HepG2 (cell line): ENCODE data around the gene ACTN3. TPM values are rescaled to one million over a fixed set of nuclear protein-coding genes. Genes with fewer than 3 reads are reported as not detected.

Experiments used
- CBX5 ChIP-seq: sonication (generic); formaldehyde crosslinking; IDR thresholded peaks from 2 replicates; pipeline ENCODE4 v1.4.0; 2020; ENCODE audit warnings: missing genetic modification reagents, borderline replicate concordance
- CEBPG ChIP-seq: IDR thresholded peaks from 2 replicates; pipeline ENCODE4 v1.6.1; 2016
- HNF4A ChIP-seq: sonication (generic); formaldehyde crosslinking; IDR thresholded peaks from 2 replicates; pipeline ENCODE4 v1.4.0; 2020; ENCODE audit warnings: missing genetic modification reagents
- MAFF ChIP-seq: IDR thresholded peaks from 2 replicates; pipeline ENCODE4 v1.6.1; 2011; ENCODE audit warnings: low read depth, low read length, improper control_type of control experiment
- MTA1 ChIP-seq: sonication (generic); formaldehyde crosslinking; IDR thresholded peaks from 2 replicates; pipeline ENCODE4 v1.4.0; 2020; ENCODE audit warnings: missing genetic modification reagents, mild to moderate bottlenecking, borderline replicate concordance
- NFE2L1 ChIP-seq: sonication (generic); formaldehyde crosslinking; IDR thresholded peaks from 2 replicates; pipeline ENCODE4 v1.4.0; 2020; ENCODE audit warnings: missing genetic modification reagents, mild to moderate bottlenecking, borderline replicate concordance
- PAXIP1 ChIP-seq: sonication (generic); formaldehyde crosslinking; conservative IDR thresholded peaks from 2 replicates; pipeline ENCODE4 v1.4.0; 2020; ENCODE audit warnings: mild to moderate bottlenecking, missing genetic modification reagents, moderate library complexity
- POLR2A ChIP-seq, 2 experiments: IDR thresholded peaks; 2 replicates each; pipeline ENCODE4 v1.6.1; 2011; ENCODE audit warnings: low read depth in 2 of 2, low read length in 2 of 2, mild to moderate bottlenecking in 1 of 2, moderate library complexity in 1 of 2; ENCODE audit not compliant: insufficient read depth in 1 of 2
- SAP130 ChIP-seq: IDR thresholded peaks from 2 replicates; pipeline ENCODE4 v1.6.1; 2016; ENCODE audit warnings: low read depth
- SOX5 ChIP-seq: IDR thresholded peaks from 2 replicates; pipeline ENCODE4 v1.6.1; 2016; ENCODE audit warnings: borderline replicate concordance
- THAP11 ChIP-seq: IDR thresholded peaks from 2 replicates; pipeline ENCODE4 v1.6.1; 2016; ENCODE audit warnings: missing biosample characterization, missing genetic modification reagents
- ZBTB7A ChIP-seq: sonication (generic); formaldehyde crosslinking; IDR thresholded peaks from 2 replicates; pipeline ENCODE4 v1.8.0; 2022; ENCODE audit warnings: mild to moderate bottlenecking, missing genetic modification reagents
- ZNF460 ChIP-seq: sonication (generic); formaldehyde crosslinking; IDR thresholded peaks from 2 replicates; pipeline ENCODE4 v1.5.1; 2020; ENCODE audit warnings: missing genetic modification reagents, mild to moderate bottlenecking, borderline replicate concordance
- ZNF646 ChIP-seq: sonication (generic); formaldehyde crosslinking; IDR thresholded peaks from 2 replicates; pipeline ENCODE4 v1.9.0; 2021; ENCODE audit warnings: mild to moderate bottlenecking, missing genetic modification reagents
- polyA plus RNA-seq, 8 experiments: library from polyadenylated mRNA; depleted of rRNA in 3 of 8; stranded (reverse) in 7 of 8; unstranded in 1 of 8; fragments of >200 nt; fragmentation: Illumina TruSeq in 4 of 8; extraction: Trizol in 4 of 8; gene quantifications; 2 replicates each; pipeline versions ENCODE4 v1.2.1 to v1.2.3, GENCODE V29; 2011 to 2016; ENCODE audit warnings: low read depth in 4 of 8, missing spikeins in 1 of 8, mixed read lengths in 1 of 8; ENCODE audit not compliant: insufficient read depth in 1 of 8
- total RNA-seq, 5 experiments: library from RNA; depleted of rRNA; stranded (reverse); fragments of >200 nt; fragmentation: Illumina TruSeq; extraction: Trizol; gene quantifications; 2 replicates each; pipeline ENCODE4 v1.2.3, GENCODE V29; 2016; ENCODE audit warnings: low read depth in 1 of 5
- TF ChIP-seq, protein P1 (sequence below): sonication (generic); formaldehyde crosslinking; IDR thresholded peaks from 2 replicates; pipeline ENCODE4 v1.5.0; 2020; ENCODE audit warnings: mild to moderate bottlenecking, missing genetic modification reagents, borderline replicate concordance
- TF ChIP-seq, protein P2 (sequence below): IDR thresholded peaks from 2 replicates; pipeline ENCODE4 v1.6.1; 2016; ENCODE audit warnings: low read depth, borderline replicate concordance

Gene ACTN3
- total and polyA plus RNA-seq, 2 of the 13 experiments (the other 11 are each of a cell fraction or from before 2014, with no cell fraction given): 0.04 to 0.09 TPM

DNA sequence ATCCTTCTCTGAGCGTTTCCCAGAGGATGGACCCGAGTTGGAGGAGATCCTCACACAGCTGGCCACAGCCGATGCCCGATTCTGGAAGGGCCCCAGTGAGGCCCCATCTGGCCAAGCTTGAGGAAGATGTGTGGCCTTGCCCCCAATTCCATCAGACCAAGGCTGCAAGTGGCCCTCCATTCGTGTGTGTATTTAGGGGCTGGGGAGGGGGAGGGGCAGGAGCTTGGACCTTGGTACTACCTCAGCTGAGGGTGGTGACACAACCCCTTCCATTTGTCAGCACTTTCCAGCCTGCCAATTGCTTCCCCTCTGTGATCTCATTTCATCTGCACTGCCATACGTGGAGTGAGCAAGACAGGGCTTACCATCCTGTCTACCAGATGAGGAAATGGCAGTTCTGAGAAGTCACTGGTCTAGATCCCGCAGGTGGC, 37.6 kb upstream of the ACTN3 start (continued):
- no peak for TF ChIP-seq ZNF646
- TF ChIP-seq MTA1: peak; percentile 47; the same call in 1 of the 2 replicates
- TF ChIP-seq HNF4A (CRISPR knock-in tag): peak; percentile 73
- TF ChIP-seq MAFF: peak; percentile 55; the same call in 1 of the 2 replicates
- TF ChIP-seq THAP11 (CRISPR knock-in tag): peak; percentile 33; the same call in 1 of the 2 replicates
- peak; percentile 70 for TF ChIP-seq SAP130
- TF ChIP-seq POLR2A (IDR thresholded peaks at IDR 0.05; ENCODE audit: insufficient read depth in 1 of 2, low read depth in 2 of 2, low read length in 2 of 2): 0 out of 4 replicates have a peak, but pooled peaks of 1 of the 2 experiments have one; percentile 24
- TF ChIP-seq, protein P1, sequence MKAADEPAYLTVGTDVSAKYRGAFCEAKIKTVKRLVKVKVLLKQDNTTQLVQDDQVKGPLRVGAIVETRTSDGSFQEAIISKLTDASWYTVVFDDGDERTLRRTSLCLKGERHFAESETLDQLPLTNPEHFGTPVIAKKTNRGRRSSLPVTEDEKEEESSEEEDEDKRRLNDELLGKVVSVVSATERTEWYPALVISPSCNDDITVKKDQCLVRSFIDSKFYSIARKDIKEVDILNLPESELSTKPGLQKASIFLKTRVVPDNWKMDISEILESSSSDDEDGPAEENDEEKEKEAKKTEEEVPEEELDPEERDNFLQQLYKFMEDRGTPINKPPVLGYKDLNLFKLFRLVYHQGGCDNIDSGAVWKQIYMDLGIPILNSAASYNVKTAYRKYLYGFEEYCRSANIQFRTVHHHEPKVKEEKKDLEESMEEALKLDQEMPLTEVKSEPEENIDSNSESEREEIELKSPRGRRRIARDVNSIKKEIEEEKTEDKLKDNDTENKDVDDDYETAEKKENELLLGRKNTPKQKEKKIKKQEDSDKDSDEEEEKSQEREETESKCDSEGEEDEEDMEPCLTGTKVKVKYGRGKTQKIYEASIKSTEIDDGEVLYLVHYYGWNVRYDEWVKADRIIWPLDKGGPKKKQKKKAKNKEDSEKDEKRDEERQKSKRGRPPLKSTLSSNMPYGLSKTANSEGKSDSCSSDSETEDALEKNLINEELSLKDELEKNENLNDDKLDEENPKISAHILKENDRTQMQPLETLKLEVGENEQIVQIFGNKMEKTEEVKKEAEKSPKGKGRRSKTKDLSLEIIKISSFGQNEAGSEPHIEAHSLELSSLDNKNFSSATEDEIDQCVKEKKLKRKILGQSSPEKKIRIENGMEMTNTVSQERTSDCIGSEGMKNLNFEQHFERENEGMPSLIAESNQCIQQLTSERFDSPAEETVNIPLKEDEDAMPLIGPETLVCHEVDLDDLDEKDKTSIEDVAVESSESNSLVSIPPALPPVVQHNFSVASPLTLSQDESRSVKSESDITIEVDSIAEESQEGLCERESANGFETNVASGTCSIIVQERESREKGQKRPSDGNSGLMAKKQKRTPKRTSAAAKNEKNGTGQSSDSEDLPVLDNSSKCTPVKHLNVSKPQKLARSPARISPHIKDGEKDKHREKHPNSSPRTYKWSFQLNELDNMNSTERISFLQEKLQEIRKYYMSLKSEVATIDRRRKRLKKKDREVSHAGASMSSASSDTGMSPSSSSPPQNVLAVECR (CRISPR knock-in tag): peak; percentile 36; the same call in 1 of the 2 replicates
- TF ChIP-seq ZNF460 (CRISPR knock-in tag): no peak
- TF ChIP-seq CEBPG (CRISPR knock-in tag): peak; percentile 41; the same call in 1 of the 2 replicates
- TF ChIP-seq ZBTB7A: 0 out of 2 replicates have a peak, but pooled peaks have one; percentile 31
- TF ChIP-seq NFE2L1 (CRISPR knock-in tag): no peak
- TF ChIP-seq, protein P2, sequence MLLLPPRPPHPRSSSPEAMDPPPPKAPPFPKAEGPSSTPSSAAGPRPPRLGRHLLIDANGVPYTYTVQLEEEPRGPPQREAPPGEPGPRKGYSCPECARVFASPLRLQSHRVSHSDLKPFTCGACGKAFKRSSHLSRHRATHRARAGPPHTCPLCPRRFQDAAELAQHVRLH: 0 out of 2 replicates have a peak, but pooled peaks have one; percentile 30
- no peak for TF ChIP-seq CBX5
- no peak for TF ChIP-seq SOX5 (CRISPR knock-in tag)
- peak; percentile 82 for TF ChIP-seq PAXIP1
